HG02763 (cell line): ENCODE data around the gene ITGB7.
"Not testable (repeated sequence)": the region's sequence is repeated elsewhere in the genome, so short reads cannot be mapped to it uniquely, and the experiment has no call there.

ENCODE experiments used
- ATAC-seq: cut with Tn5 transposase; IDR thresholded peaks from one replicate; pipeline ENCODE4 v1.9.1; 2021; ENCODE audit warnings: mild to moderate bottlenecking, moderate library complexity; ENCODE audit not compliant: unreplicated experiment

Gene ITGB7

DNA sequence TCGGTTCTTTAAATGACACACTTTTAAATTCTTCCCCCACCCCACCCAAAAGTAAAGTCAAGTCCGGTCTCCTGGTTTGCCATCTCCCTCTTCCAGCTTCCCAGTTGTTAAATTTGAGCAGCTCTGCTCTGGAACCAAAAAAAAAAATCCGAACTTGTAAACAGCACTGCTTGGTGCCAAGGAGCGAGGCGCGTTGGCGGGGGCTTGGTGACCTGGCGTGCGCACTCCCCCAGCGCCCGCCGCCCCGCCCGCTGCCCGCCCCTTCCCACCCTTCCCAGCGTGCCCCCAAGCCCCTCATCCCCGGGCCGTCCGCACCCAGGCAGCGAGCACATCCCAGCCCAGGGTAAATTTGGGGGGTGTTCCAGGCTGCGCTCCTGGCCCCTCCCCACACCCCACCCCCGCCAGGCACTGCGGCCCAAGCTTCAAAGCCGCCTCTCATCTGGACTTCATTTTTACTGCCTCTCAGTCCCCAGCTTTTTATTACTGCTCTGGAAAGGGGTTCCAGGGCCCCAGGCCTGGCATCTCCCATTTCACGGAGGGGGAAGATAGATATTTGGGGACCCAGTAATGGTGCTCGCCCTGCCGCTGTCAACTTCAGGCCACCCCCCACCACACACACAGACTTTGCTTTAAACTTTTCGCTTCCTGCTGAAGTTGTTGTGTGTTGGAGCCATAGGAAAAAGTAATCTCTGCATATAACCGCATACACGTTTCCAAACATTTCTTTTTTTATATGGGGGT lies 11.7 kb upstream of the ITGB7 start:
- ATAC-seq, result no peak

GRCh38 chr12:53217931-53218307 lies 10.9 kb upstream of the ITGB7 start:
- no peak for ATAC-seq

DNA sequence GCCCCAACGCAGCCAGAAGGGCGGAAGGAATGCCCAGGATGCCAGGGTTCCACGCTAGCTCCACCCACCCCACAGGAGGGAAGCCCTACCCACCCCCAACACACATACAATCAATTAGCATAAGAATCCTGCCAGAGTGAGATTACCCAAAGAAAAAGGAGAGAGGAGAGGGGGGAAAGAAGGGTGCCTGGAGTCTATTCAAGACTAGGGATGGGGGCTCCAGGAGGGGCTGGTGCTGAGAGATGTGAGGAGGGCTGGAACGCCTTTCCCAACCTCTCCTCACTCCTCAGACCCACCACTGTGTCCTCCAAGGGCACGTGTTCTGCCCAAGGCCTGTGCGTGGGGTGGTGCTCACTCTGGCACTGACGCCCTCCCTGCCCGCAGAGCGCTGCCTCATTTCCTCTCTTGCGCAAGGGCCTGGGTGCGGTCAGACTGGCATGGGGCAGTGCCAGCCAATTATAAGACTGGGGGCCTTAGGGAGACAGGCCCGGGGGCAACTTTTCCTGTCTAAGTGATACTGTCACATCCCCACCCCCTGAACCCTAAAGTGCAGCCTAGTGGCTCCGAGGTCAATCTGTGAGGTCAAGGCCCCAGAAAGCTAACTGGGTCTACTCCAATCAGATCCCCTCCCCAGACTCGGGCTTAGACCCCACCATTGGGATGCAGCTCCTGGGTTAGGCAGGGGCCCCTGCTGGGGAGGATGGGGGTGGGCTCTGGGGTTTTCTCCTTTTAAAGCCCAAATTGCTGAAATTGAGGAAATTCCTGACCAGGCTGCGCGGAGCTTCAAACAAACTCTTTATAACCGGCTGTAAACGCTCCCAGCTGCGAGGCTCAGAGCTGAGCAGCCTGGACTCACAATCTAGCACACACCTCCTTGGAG lies 10.2 kb upstream of the ITGB7 start:
- ATAC-seq, result no peak

GRCh38 chr12:53215497-53215896 lies 8.4 kb upstream of the ITGB7 start:
- no peak for ATAC-seq

DNA sequence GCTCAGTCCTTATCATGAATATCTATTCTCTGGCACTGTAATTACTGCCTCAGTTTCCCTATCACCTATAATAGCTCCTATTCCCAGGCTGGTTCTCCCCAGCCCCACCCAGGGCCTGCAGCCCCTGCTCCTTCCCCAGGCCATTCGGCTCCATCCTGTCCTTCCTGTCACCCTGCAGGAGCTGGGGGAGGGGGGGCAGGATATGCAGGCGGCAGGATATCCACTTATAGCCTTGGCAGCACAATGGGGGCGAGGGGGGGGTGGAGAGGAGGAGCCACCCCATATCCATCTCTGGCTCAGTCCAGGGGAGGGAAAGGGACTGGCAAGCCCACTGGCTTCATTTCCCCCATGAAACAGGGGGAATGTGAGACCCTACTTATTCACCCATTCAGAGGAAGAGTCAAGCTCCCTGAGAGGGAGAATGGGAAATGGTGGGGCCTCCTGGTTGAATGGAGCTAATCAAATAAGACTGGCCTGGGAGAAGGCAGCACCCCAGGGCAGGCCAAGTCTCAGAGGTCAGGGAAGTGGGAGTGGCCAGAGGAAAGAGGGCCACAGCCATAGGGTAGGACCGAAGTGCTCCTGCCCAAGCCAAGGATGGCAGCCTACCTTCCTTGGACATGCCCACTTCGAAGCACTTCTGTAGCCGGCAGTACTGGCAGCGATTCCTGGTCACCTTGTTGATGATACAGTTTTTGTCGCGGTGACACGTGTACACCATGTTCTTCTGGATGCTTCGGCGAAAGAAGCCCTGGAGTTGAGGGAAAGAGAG lies 7.8 kb upstream of the ITGB7 start:
- no peak for ATAC-seq

GRCh38 chr12:53214221-53214620 lies 7.2 kb upstream of the ITGB7 start:
- no peak for ATAC-seq

- ATAC-seq, result no peak
Observed at GRCh38 chr12:53213348-53213747, 6.3 kb upstream of the ITGB7 start.

DNA sequence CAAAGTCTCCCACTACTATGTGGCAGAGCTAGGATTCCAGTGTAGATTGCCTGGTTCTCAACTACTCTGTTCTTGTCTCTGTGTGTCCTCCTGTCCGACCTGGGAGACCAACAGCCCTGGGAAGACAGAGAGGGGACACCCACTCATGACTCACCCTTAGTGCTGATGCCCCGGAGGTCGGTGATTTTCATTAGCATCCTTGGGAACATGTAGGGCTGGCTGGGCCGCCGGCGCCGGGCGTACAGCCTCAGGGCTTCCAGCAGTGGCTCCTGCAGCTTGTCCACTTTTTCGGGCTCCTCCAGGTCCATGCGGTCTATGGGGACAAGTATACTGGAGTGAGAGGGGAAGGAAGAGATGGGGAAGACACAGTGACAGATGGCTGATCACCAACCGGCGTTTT lies 5.9 kb upstream of the ITGB7 start:
- no peak for ATAC-seq

DNA sequence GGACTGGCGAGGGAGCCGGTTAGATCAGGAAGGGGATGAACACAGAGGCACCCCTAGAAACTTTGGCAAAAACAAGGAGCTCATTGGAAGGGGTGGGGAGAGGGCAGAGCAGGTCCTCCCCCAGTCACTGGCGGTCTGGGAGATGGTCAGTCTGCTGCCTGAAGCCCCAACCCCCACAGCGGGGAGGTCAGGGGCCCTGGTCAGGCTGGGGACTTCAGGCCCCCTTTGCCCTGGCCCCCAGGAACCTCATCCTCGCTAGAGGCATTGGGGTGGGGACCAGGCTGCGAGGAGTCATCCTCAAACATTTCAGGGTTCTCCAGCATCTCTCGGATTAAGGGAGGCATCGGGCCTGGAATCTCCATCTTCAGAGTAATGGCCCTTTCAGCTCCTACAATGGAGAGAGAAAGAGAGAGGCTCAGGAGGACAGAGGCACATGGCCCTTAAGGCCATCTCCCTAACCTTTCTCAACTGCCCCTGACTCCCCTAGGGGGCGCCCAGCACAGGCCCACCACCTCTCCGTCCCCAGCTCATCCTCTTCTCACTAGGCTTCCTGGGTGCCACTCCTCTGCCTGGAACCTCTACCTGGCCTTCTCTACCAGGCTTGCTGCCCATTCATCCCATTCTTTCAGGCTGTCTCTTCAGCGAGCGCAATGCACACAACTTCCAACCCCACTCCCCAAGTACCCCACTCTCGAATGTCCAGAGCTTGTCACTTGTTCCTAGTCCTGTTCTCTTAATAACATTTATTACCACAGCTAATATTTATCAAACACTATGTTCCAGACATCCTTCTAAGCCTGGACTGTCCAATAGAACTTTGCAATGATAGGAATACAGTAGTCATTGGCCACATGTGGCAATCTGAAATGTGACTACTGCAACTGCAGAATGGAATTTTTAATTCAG lies 4.7 kb upstream of the ITGB7 start:
- ATAC-seq, result no peak

DNA sequence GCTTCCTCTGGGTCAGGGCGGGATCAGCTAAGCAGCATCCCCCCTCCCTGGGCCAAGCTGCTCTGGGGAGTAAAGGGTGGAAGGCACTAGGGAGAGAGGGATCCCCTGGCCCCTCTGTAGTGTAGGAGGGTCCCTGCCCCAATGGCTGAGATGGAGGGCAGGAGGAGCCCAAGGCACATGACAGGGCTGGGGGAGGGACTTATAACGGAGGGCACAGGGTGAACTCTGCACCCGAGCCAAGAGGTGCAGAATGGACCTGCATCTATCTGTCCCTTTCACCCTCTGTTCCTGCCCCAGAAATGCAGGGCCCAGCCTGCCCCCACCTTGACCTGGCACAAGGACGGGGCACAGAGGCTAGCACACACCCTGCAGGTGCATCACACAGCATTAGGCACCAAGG lies 3.8 kb upstream of the ITGB7 start:
- no peak for ATAC-seq

DNA sequence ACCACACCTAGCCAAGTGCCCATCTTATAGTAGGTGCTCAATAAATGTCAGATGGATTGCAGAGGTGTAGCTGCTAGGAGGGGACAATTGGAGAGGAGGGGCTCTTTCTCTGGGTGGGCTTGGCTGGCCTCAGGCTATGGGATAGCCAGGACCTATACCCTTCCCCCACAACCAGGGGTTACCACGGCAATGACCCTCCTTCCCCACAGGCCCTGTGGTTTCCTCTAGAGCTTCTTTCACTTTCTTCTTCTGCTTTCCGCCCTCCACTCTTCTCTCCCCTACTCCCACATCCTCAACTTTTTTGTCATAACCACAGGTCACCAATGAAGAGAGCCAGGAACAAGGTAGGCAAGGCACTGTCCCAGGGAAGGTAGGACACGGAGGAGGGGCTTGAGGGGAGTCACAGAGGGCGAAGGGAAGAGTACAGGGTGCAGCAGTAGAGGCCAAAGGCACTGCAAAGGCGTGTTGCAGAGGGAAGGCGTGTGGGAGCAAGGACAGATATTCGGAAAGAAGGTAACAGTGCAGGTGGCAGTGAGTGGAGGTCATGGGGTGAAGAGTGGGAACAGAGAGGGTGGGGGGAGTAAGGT lies 1.9 kb upstream of the ITGB7 start:
- ATAC-seq, result no peak

DNA sequence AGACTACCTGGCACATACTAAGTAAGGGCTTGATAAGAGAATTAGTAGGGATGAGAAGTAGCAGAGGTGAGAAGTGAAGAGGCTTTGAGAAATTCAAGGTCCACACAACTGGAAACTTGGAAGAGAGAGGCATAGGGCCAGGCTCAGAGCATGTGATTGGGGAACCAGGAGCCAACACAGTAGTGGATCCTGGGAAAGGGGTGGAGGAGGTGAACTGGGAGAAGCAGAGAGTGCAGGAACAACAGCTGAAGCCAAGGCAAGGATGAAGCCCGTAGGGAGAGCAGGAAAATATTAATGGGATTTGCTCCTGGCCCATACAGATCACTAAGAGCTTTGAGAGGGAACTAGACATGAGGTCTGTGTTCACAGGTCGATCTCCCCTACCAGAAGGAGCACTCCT lies 1.4 kb upstream of the ITGB7 start:
- no peak for ATAC-seq

DNA sequence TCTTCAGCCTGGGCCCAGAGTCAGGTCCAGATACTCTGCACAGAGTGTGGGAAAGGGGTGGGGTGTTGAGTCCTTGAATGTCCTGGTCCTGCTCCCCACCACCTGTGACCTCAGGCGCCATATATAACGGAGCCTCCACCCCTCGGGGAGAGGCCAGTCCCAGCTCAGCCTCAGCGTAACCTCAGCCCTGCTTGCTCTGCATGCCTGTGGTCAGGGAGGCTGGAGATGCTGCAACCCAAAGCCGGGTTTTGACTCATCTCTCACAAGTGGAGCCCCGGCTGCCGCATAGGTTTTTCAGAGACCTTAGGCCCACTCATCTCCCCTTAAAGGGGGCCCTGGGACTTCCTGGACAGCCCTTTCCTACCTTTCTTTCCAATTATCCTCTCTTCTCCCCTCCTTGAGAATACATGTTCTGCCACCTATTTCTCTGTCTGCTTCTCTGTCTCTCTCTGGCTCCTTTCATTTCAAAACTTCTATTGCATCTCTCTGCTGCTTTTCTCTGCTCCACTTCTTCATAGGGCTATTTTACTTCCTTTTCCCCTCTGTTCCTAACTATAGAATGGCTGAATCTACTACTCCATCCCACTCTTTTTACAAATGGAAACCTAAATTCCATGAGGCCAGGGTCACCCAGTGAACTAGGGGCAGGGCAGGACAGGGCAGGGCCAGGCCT lies 1.2 kb downstream of the ITGB7 start:
- no peak for ATAC-seq

DNA sequence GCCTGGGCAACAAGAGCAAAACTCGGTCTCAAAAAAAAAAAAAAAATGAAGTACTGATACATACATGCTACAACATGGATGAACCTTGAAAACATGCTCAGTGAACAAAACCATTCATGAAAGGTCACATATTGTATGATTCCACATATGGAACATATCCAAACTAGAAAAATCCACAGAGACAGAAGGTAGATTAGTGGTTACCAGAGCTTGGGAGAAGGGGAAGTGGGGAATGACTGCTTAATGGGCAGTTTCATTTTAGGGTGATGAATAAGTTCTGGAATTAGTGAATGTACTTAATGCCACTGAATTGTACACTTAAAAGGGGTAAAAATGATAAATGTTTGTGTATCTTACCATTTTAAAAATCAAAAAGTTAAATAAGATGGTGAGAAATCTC lies 2.7 kb downstream of the ITGB7 start:
- ATAC-seq, result no peak

DNA sequence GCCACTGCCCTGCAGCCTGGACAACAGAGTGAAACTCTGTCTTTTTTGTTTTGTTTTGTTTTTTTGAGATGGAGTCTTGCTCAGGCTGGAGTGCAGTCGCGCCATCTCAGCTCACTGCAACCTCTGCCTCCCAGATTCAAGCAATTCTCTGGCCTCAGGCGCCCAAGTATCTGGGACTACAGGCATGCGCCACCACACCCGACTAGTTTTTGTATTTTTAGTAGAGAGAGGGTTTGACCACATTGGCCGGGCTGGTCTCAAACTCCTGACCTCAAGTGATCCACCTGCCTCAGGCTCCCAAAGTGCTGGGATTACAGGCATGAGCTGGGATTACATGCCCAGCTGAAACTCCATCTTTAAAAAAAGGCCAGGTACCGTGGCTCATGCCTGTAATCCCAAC lies 4.7 kb downstream of the ITGB7 start:
- ATAC-seq, result not testable (repeated sequence)

GRCh38 chr12:53201639-53202038 lies 5.4 kb downstream of the ITGB7 start:
- ATAC-seq, result no peak

GRCh38 chr12:53201177-53201541 lies 5.9 kb downstream of the ITGB7 start:
- no peak for ATAC-seq

GRCh38 chr12:53200458-53201176 lies 6.4 kb downstream of the ITGB7 start:
- ATAC-seq, result peak; percentile 56

DNA sequence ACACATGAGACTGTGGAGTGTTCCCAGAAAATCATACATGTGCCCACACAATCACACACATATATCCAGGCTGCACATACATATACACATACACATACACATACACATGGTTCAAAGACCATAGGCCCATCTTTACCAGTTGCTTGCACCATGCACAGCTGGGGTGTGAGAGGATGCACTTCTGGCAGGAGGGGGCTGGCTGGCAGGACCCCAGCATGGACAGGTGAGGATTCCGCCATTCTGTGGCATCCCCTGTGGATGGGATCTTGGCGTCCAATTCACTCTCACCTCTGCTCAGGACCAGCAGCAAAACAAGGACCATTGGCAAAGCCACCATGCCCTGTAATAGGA lies 7.0 kb downstream of the ITGB7 start:
- ATAC-seq, result peak; percentile 15
